ENCODE data around the gene TMEM238. TPM values are rescaled to one million over a fixed set of nuclear protein-coding genes. Genes with fewer than 3 reads are reported as not detected.

TMEM238 gene
- total and polyA plus RNA-seq, 7 donors, result 0.54 to 1.7 (median 0.90) TPM; not detected in 2

DNA sequence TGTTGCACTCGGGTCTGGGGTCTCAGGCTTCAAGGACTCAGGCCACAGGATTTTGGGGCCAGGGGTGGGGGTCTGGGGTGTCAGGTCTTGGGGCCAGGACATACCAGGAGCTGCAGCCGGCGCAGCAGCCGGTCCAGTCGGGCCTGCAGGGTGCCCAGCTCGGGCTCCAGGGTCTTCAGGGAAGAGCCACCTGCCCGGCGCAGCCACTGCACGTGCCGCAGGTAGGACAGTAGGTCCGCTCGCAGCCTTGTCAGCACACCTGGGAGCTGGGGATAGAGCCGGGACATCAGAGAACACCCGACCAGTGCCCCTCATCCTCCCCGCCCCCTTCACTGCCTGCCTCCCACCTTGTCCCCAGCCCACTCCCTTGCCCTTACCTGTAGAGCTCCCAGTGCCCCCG, 16.0 kb downstream of the TMEM238 start:
- no peaks in the 10 kb centered on the region for H3K9me3 ChIP-seq
- peaks cover 0 to 20% (median 17%) of the 10 kb centered on the region in 4 donors for H3K4me1 ChIP-seq
- intact Hi-C loops (cut with DNase I), result no loop called here
- no peaks in the 10 kb centered on the region for H3K36me3 ChIP-seq
- no peak for DNase-seq
- no peak for TF ChIP-seq EP300 (IDR thresholded peaks at IDR 0.05)
- no peak for TF ChIP-seq POLR2A (IDR thresholded peaks at IDR 0.05)
- no peak for TF ChIP-seq POLR2AphosphoS5 (IDR thresholded peaks at IDR 0.05)
- TF ChIP-seq, protein P1, sequence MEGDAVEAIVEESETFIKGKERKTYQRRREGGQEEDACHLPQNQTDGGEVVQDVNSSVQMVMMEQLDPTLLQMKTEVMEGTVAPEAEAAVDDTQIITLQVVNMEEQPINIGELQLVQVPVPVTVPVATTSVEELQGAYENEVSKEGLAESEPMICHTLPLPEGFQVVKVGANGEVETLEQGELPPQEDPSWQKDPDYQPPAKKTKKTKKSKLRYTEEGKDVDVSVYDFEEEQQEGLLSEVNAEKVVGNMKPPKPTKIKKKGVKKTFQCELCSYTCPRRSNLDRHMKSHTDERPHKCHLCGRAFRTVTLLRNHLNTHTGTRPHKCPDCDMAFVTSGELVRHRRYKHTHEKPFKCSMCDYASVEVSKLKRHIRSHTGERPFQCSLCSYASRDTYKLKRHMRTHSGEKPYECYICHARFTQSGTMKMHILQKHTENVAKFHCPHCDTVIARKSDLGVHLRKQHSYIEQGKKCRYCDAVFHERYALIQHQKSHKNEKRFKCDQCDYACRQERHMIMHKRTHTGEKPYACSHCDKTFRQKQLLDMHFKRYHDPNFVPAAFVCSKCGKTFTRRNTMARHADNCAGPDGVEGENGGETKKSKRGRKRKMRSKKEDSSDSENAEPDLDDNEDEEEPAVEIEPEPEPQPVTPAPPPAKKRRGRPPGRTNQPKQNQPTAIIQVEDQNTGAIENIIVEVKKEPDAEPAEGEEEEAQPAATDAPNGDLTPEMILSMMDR (IDR thresholded peaks at IDR 0.05), result no peak
- peaks cover 43 to 66% (median 53%) of the 10 kb centered on the region in 3 donors for H3K27me3 ChIP-seq
- 64 to 84% methylated on average over 16 of the region's 16 CpGs for WGBS, 2 donors
- peak overlapping the region in 1 of 4 donors; percentile 31 for H3K27ac ChIP-seq
- H3K4me3 ChIP-seq, result no peak overlapping the region

DNA sequence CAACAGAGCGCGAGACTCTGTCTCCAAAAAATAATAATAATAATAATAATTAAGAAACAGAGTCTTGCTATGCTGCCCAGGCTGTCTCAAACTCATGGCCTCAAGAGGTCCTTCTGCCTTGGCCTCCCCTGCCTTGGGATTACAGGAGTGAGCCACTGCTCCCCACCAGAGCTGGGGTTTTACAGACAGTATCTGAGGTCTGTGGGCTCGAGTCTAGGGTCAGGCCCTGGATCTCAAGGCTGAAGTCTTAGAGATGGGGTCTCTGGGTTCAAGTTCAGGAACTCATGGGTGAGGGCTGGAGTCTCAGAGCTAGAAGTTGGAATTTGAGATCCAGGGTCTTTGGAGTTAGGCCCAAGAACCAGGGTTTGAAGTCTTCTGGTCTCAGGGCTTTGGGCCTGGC, 17.3 kb downstream of the TMEM238 start:
- H3K27me3 ChIP-seq, result peaks cover 33 to 53% (median 40%) of the 10 kb centered on the region in 3 donors
- 78 to 79% methylated on average over 3 of the region's 3 CpGs for whole genome bisulfite sequencing, 2 donors
- H3K27ac ChIP-seq, result no peak overlapping the region
- no peak overlapping the region for H3K4me3 ChIP-seq
- H3K9me3 ChIP-seq, result no peaks in the 10 kb centered on the region
- peaks cover 0 to 20% (median 17%) of the 10 kb centered on the region in 4 donors for H3K4me1 ChIP-seq
- TF ChIP-seq EP300 (IDR thresholded peaks at IDR 0.05) (no peak), POLR2A (IDR thresholded peaks at IDR 0.05) (no peak), POLR2AphosphoS5 (IDR thresholded peaks at IDR 0.05) (no peak)
- TF ChIP-seq, protein P1 (IDR thresholded peaks at IDR 0.05), result no peak
- H3K36me3 ChIP-seq, result no peaks in the 10 kb centered on the region
- DNase-seq, result no peak
- intact Hi-C loops (cut with DNase I), result no loop called here

DNA sequence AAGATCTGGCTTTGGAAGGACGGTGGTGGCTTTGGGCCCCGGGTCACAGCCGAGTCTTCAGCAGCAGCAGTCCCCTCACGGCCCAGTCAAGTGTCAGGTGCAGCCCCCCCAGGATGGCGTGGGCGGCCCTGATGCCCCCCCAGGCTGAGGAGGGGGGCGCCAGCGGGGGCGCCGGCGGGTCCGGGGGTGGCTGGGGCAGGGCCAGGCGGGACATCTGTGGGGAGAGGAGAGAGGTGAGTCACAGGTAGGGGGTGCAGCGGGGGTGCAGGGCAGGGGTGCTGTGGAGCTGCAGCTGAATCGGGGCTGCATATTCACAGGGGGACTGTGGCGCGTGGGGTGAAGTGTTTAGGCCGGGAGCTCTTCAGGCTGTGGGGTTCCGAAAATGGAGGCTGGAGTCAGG, 18.1 kb downstream of the TMEM238 start:
- H3K4me3 ChIP-seq, result no peak overlapping the region
- H3K27me3 ChIP-seq, result peaks cover 28 to 45% (median 32%) of the 10 kb centered on the region in 3 donors
- TF ChIP-seq POLR2A (IDR thresholded peaks at IDR 0.05) (no peak), EP300 (IDR thresholded peaks at IDR 0.05) (no peak)
- H3K4me1 ChIP-seq, result peaks cover 0 to 20% (median 17%) of the 10 kb centered on the region in 4 donors
- no peaks in the 10 kb centered on the region for H3K36me3 ChIP-seq
- intact Hi-C loops (cut with DNase I), result no loop called here
- no peaks in the 10 kb centered on the region for H3K9me3 ChIP-seq
- no peak for DNase-seq
- WGBS, 2 donors, result 74 to 76% methylated on average over 19 of the region's 19 CpGs
- no peak overlapping the region for H3K27ac ChIP-seq

DNA sequence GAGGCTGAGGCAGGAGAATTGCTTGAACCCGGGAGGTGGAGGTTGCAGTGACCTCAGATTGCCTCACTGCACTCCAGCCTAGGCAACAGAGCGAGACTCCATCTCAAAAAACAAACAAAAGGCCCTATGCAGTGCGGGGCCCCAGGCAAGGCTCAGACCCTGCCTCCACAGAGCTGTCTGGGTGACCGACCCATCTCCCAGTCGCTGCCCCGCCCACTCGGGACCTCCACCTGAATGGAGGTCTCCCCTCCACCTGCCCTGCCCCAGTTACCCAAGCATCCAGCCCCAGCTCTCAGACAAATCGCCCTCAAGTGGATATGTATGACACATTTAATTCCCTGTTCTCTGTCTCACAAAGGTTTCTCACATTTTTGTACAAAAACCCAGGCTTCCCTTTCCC, 18.8 kb downstream of the TMEM238 start:
- peaks cover 24 to 37% (median 25%) of the 10 kb centered on the region in 3 donors for H3K27me3 ChIP-seq
- peaks cover 0 to 17% (median 14%) of the 10 kb centered on the region in 4 donors for H3K4me1 ChIP-seq
- no peak for DNase-seq
- H3K36me3 ChIP-seq, result no peaks in the 10 kb centered on the region
- no peaks in the 10 kb centered on the region for H3K9me3 ChIP-seq
- 80 to 88% methylated on average over 8 of the region's 8 CpGs for WGBS, 2 donors
- no peak overlapping the region for H3K27ac ChIP-seq
- H3K4me3 ChIP-seq, result no peak overlapping the region
- intact Hi-C loops (cut with DNase I), result no loop called here
- TF ChIP-seq EP300 (IDR thresholded peaks at IDR 0.05) (no peak), POLR2A (IDR thresholded peaks at IDR 0.05) (no peak)
- TF ChIP-seq, protein P1 (IDR thresholded peaks at IDR 0.05), result no peak

DNA sequence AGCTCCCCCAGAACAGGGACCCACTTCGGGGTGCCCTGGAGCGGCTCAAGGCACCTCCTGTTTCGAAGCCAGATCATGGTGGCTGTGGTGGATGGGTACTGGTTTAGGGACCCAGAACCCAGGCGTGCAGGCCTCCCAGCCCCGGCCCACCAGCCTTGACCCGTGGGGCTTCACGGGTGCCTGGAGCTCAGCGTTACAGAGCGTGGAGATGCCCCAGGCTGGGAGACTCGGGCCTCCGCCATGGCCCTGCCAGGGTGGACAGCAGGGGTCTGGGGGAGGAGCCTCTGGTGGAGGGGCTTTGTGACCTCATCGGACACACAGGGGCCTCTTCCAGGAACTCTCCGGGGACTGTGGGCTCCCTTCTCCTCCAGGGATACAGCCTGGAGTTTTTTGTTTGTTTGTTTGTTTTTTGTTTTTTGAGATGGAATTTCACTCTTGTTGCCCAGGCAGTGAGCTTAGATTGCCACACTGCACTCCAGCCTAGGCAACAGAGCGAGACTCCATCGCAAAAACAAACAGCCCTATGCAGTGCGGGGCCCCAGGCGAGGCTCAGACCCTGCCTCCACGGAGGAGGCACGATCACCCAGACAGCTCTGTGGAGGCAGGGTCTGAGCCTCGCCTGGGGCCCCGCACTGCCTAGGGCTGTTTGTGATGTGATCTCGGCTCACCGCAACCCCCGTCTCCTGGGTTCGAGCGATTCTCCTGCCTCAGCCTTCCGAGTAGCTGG, 20.9 kb downstream of the TMEM238 start, which contains the start of gene GARIN5B:
Gene GARIN5B (minus strand): TSS at position 271 of the 727 bp plus-strand sequence. CDS start 194 bp downstream, at position 77.
- Histone ChIP-seq H3K4me3 (no peak within 1 kb of the TSS), H3K27me3 (peaks cover 4 to 16% (median 6%) of the 10 kb centered on the region in 3 donors), H3K9me3 (no peaks in the 10 kb centered on the region), H3K27ac (no peak within 1 kb of the TSS), H3K36me3 (no peaks in the 10 kb centered on the region), H3K4me1 (no peaks in the 10 kb centered on the region)
- 77 to 82% methylated on average over 27 of the region's 27 CpGs for WGBS, 2 donors
- intact Hi-C loops (cut with DNase I), result no loop called here
- no peak for DNase-seq
- no peak for TF ChIP-seq POLR2A (IDR thresholded peaks at IDR 0.05)
- TF ChIP-seq POLR2AphosphoS5 (IDR thresholded peaks at IDR 0.05), result no peak
- TF ChIP-seq, protein P1 (IDR thresholded peaks at IDR 0.05), result no peak
- no peak for TF ChIP-seq EP300 (IDR thresholded peaks at IDR 0.05)

Measured in sigmoid colon (tissue), 7 donors.